Measurements from ENCODE around the gene LRRC37A2.
"Not testable (repeated sequence)": the region's sequence is repeated elsewhere in the genome, so short reads cannot be mapped to it uniquely, and the experiment has no call there.

DNA sequence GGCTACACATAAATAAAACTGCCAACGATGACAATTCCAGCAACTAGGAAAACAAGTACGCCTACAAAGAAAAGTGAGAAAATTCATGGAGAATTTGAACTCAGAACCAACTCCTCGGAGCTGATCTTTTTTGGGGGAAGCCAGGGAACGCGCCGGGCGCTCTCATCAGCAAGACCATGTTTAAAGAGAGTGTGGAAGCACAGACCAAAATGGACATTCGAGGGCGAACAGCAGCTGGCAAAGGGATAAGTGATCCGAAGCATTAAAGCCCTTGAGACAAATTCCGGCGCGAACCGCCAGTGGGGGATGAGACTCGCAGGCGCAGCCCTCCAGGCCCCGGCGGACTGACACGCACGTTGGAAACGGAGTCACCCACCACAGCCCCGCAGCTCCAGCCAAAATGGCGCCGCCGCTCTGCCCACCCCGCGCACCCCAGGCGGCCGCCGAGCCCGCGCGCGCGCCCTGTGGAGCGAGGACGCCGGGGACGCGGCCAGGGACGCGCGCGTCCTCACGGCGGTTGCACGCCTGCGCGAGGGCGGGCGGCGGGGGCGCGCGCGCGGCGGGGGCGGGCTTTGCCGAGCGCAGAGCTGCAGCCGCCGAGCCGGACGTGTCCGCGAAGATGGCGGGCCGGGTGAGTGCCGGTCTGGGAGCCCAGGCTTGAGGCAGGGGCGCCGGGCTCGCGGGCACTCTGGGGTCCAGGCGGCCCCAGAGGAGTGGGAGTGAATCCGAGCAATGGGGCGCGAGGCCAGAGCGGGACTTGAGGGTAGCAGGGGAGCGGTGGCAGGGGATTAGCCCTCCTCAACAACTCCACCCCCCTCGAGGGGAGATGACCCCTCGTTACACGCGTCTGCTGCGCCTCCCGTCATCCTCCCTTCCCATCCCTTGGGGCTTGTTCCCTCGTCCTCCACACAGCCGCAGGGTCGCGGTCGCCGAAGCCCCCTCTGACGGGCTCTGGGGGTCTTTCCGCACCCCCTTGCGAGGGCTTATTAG lies 78.2 kb downstream of the LRRC37A2 start, which contains the start of gene NSF:
- TF ChIP-seq, protein P1, sequence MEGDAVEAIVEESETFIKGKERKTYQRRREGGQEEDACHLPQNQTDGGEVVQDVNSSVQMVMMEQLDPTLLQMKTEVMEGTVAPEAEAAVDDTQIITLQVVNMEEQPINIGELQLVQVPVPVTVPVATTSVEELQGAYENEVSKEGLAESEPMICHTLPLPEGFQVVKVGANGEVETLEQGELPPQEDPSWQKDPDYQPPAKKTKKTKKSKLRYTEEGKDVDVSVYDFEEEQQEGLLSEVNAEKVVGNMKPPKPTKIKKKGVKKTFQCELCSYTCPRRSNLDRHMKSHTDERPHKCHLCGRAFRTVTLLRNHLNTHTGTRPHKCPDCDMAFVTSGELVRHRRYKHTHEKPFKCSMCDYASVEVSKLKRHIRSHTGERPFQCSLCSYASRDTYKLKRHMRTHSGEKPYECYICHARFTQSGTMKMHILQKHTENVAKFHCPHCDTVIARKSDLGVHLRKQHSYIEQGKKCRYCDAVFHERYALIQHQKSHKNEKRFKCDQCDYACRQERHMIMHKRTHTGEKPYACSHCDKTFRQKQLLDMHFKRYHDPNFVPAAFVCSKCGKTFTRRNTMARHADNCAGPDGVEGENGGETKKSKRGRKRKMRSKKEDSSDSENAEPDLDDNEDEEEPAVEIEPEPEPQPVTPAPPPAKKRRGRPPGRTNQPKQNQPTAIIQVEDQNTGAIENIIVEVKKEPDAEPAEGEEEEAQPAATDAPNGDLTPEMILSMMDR (IDR thresholded peaks at IDR 0.05) = not testable (repeated sequence)
- TF ChIP-seq ZFX (IDR thresholded peaks at IDR 0.05; ENCODE audit: borderline replicate concordance) = not testable (repeated sequence)

Measured in 22Rv1 (cell line).